GM23248 (cell line): ENCODE data around the gene VPREB3. TPM values are rescaled to one million over a fixed set of nuclear protein-coding genes. Genes with fewer than 3 reads are reported as not detected.

Experiments
- DNase-seq: peaks from one replicate; pipeline ENCODE4 v3.0.0-alpha.2; 2015
- H2AFZ ChIP-seq: fragments of 200-600 bp; sonication (generic); 2 replicates; pipeline ENCODE4 v1.6.1; 2016; ENCODE audit warnings: antibody characterized with exemption
- H3F3A ChIP-seq: fragments of 200-600 bp; sonication (generic); 2 replicates; pipeline ENCODE4 v1.6.1; 2016; ENCODE audit warnings: mild to moderate bottlenecking, antibody characterized with exemption, mixed run types; ENCODE audit not compliant: insufficient read depth
- H3K27ac ChIP-seq: fragments of 200-600 bp; sonication (generic); 2 replicates; pipeline ENCODE4 v1.5.1; 2016; ENCODE audit warnings: mild to moderate bottlenecking
- H3K27me3 ChIP-seq: fragments of 200-600 bp; sonication (generic); replicated peaks from 2 replicates; pipeline ENCODE4 v1.6.1; 2016; ENCODE audit warnings: mild to moderate bottlenecking; ENCODE audit not compliant: insufficient read depth
- H3K36me3 ChIP-seq: fragments of 200-600 bp; sonication (generic); 2 replicates; pipeline ENCODE4 v1.6.1; 2016; ENCODE audit warnings: low read depth, mild to moderate bottlenecking
- H3K4me1 ChIP-seq: fragments of 200-600 bp; sonication (generic); 2 replicates; pipeline ENCODE4 v1.6.1; 2016; ENCODE audit warnings: mild to moderate bottlenecking; ENCODE audit not compliant: insufficient read depth
- H3K4me2 ChIP-seq: fragments of 200-600 bp; sonication (generic); one replicate; pipeline ENCODE4 v1.6.1; 2016; ENCODE audit warnings: mild to moderate bottlenecking; ENCODE audit not compliant: unreplicated experiment
- H3K4me3 ChIP-seq: fragments of 200-600 bp; sonication (generic); 2 replicates; pipeline ENCODE4 v1.5.1; 2016; ENCODE audit warnings: mild to moderate bottlenecking
- H3K79me2 ChIP-seq: fragments of 200-600 bp; sonication (generic); 2 replicates; pipeline ENCODE4 v1.6.1; 2016; ENCODE audit warnings: mild to moderate bottlenecking; ENCODE audit not compliant: insufficient read depth
- H3K9ac ChIP-seq: fragments of 200-600 bp; sonication (generic); 2 replicates; pipeline ENCODE4 v1.6.1; 2016; ENCODE audit warnings: mild to moderate bottlenecking
- H3K9me2 ChIP-seq: fragments of 200-600 bp; sonication (generic); 2 replicates; pipeline ENCODE4 v1.6.1; 2016; ENCODE audit warnings: mixed run types, mild to moderate bottlenecking, moderate library complexity; ENCODE audit not compliant: insufficient read depth
- H3K9me3 ChIP-seq: fragments of 200-600 bp; sonication (generic); one replicate; pipeline ENCODE4 v1.6.1; 2017; ENCODE audit warnings: low read depth
- H4K20me1 ChIP-seq: fragments of 200-600 bp; sonication (generic); 2 replicates; pipeline ENCODE4 v1.6.0; 2016; ENCODE audit not compliant: insufficient read depth
- EZH2 ChIP-seq: fragments of 200-600 bp; sonication (generic); IDR thresholded peaks from 2 replicates; pipeline ENCODE4 v1.6.1; 2018; ENCODE audit warnings: antibody characterized with exemption, mild to moderate bottlenecking; ENCODE audit not compliant: insufficient read depth, poor library complexity, severe bottlenecking
- EZH2phosphoT487 ChIP-seq: fragments of 200-600 bp; sonication (generic); IDR thresholded peaks from 2 replicates; pipeline ENCODE4 v1.6.1; 2018; ENCODE audit warnings: antibody characterized with exemption, moderate library complexity, mild to moderate bottlenecking, low read depth; ENCODE audit not compliant: insufficient read depth
- WGBS, 2 experiments: methylation state at CpG; one replicate each; pipeline ENCODE4 v1.1.6; 2015 to 2017; ENCODE audit warnings: low lambda C conversion rate in 2 of 2, low coverage in 1 of 2; ENCODE audit errors: missing lambda C conversion rate in 2 of 2; 5-methylcytosine and 5-hydroxymethylcytosine counted together
- in situ Hi-C: fragments of 300-500 bp; cut with MboI; formaldehyde crosslinking; loops from 2 replicates; pipeline ENCODE4 v1.15.0; 2020
- polyA plus RNA-seq: library from polyadenylated mRNA; unstranded; fragments of >200 nt; fragmentation: Nextera tagmentation; extraction: Ambion mirVana; gene quantifications from 2 replicates; pipeline ENCODE4 v1.2.1, GENCODE V29; 2016
- total RNA-seq: library from RNA; depleted of rRNA; stranded (reverse); fragments of >200 nt; shearing (Covaris generic); gene quantifications from 2 replicates; pipeline ENCODE4 v1.2.3, GENCODE V29; 2014

The VPREB3 gene
- total and polyA plus RNA-seq, 2 experiments from 2014 or later: not detected

GRCh38 chr22:23716811-23717801 is 37.1 kb downstream of the VPREB3 start:
- Histone ChIP-seq H3K36me3 (no peaks in the 10 kb centered on the region), H3K9me2 (no peaks in the 10 kb centered on the region), H3K27ac (peak overlapping the region; percentile 33), H2AFZ (peak overlapping the region; percentile 95), H3K79me2 (peaks cover 6% of the 10 kb centered on the region; the same call in 1 of the 2 replicates), H4K20me1 (no peaks in the 10 kb centered on the region), H3K4me2 (peak overlapping the region; percentile 64), H3K9ac (peak overlapping the region; percentile 88), H3K9me3 (no peaks in the 10 kb centered on the region), H3K4me1 (peaks cover 3% of the 10 kb centered on the region; the same call in 1 of the 2 replicates), H3K4me3 (peak overlapping the region; percentile 88), H3F3A (no peaks in the 10 kb centered on the region), H3K27me3 (no peaks in the 10 kb centered on the region)
- in situ Hi-C loops: no loop called here
- TF ChIP-seq EZH2 (no peak), EZH2phosphoT487 (no peak)
- peak; percentile 95 for DNase-seq
- WGBS, 2 experiments: 5 to 7% methylated on average over 71 to 84 of the region's 84 CpGs

GRCh38 chr22:23715806-23716375 is 38.3 kb downstream of the VPREB3 start:
- WGBS, 2 experiments: 81 to 83% methylated on average over 16 to 18 of the region's 18 CpGs
- H2AFZ ChIP-seq: no peak overlapping the region
- H4K20me1 ChIP-seq: no peaks in the 10 kb centered on the region
- no peaks in the 10 kb centered on the region for H3F3A ChIP-seq
- in situ Hi-C loops: no loop called here
- no peak for DNase-seq
- H3K9me2 ChIP-seq: no peaks in the 10 kb centered on the region
- H3K79me2 ChIP-seq: peaks cover 6% of the 10 kb centered on the region; the same call in 1 of the 2 replicates
- H3K9ac ChIP-seq: no peak overlapping the region
- no peaks in the 10 kb centered on the region for H3K27me3 ChIP-seq
- H3K4me1 ChIP-seq: peaks cover 3% of the 10 kb centered on the region; the same call in 1 of the 2 replicates
- H3K4me3 ChIP-seq: peak overlapping the region; percentile 88
- H3K36me3 ChIP-seq: no peaks in the 10 kb centered on the region
- H3K4me2 ChIP-seq: peak overlapping the region; percentile 64
- TF ChIP-seq EZH2: no peak
- TF ChIP-seq EZH2phosphoT487: no peak
- no peak overlapping the region for H3K27ac ChIP-seq
- H3K9me3 ChIP-seq: no peaks in the 10 kb centered on the region

- H3K36me3 ChIP-seq: no peaks in the 10 kb centered on the region
- no peak overlapping the region for H3K4me2 ChIP-seq
- TF ChIP-seq EZH2 (no peak), EZH2phosphoT487 (no peak)
- no peak for DNase-seq
- H3K4me3 ChIP-seq: no peak overlapping the region
- H3K9me3 ChIP-seq: no peaks in the 10 kb centered on the region
- H3K4me1 ChIP-seq: peaks cover 3% of the 10 kb centered on the region; the same call in 1 of the 2 replicates
- H3K79me2 ChIP-seq: peaks cover 6% of the 10 kb centered on the region; the same call in 1 of the 2 replicates
- no peaks in the 10 kb centered on the region for H3K27me3 ChIP-seq
- H4K20me1 ChIP-seq: no peaks in the 10 kb centered on the region
- in situ Hi-C loops: no loop called here
- H3K27ac ChIP-seq: no peak overlapping the region
- no peak overlapping the region for H2AFZ ChIP-seq
- no peaks in the 10 kb centered on the region for H3K9me2 ChIP-seq
- H3K9ac ChIP-seq: no peak overlapping the region
- H3F3A ChIP-seq: 0 out of 2 replicates have a peak, but pooled peaks cover under 1% of the 10 kb centered on the region
- WGBS, 2 experiments: 87 to 90% methylated on average over 21 to 23 of the region's 23 CpGs
These were observed 39.3 kb downstream of the VPREB3 start for GRCh38 chr22:23714596-23715578.
